LNCAP (cell line): ENCODE results near the gene AQP7.

Experiments used
- TF ChIP-seq, protein P1 (sequence below): fragments of 450-650 bp; IDR thresholded peaks from 2 replicates; pipeline ENCODE4 v1.5.1; 2017; ENCODE audit warnings: mild to moderate bottlenecking

The AQP7 gene

DNA sequence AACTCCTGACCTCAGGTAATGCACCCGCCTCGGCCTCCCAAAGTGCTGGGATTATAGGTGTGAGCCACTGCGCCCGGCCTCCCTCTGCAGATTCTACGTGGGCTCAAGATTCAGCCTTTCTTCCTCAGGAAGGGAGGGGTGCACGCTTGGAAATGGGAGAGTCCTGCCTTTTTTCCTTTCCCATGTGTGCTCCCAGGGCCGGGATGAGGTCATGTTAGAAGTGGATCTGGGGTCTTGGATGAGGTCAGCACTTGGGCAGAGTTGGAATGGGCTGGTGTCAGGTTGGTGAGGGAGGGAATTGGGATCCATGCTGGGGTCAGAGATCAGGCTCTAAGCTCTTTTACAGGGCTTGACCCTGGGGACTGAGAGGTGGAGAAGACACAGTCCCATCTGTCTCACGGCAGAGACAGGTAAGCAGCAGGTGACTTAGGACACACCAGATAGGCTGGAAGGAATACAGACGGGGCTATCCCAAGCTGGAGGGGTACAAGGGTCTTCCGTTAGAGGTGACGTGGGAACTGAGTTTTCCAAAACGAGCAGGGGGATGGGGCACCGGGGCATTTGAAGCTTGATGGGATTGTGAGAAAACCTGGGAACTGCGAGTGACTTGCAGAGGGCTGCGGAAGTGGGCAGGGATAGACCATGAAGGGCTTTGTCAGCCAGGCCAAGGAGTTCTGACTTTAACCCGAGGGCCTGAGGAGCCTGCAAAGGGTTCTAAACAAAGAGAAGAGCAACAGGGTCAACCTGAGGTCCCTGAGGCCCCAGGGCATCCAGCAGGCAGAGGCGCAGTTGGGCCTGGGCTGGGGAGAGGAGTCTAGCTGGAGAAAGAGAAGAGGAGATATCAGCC is 1.8 kb upstream of the AQP7 start:
- TF ChIP-seq, protein P1, sequence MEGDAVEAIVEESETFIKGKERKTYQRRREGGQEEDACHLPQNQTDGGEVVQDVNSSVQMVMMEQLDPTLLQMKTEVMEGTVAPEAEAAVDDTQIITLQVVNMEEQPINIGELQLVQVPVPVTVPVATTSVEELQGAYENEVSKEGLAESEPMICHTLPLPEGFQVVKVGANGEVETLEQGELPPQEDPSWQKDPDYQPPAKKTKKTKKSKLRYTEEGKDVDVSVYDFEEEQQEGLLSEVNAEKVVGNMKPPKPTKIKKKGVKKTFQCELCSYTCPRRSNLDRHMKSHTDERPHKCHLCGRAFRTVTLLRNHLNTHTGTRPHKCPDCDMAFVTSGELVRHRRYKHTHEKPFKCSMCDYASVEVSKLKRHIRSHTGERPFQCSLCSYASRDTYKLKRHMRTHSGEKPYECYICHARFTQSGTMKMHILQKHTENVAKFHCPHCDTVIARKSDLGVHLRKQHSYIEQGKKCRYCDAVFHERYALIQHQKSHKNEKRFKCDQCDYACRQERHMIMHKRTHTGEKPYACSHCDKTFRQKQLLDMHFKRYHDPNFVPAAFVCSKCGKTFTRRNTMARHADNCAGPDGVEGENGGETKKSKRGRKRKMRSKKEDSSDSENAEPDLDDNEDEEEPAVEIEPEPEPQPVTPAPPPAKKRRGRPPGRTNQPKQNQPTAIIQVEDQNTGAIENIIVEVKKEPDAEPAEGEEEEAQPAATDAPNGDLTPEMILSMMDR: no peak

DNA sequence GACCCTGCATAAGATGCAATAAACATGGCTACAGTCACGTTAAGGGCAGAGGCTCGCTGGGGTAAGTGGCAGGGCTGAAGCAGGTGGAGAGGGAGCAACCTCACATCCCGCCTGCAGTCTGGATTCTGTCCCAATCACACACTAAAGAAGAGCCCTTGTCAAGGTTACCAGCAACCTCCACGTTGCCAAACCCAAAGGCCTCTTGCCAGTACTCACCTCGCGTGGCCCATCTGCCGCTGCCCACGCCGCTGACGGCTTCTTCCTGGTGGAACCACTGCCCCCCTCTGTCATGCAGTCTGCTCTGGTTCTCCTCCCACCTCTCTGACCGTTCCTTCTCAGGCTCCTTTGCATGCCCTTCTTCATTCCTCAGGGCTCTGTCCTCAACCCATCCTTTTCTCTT is 8.8 kb downstream of the AQP7 start:
- TF ChIP-seq, protein P1: no peak

DNA sequence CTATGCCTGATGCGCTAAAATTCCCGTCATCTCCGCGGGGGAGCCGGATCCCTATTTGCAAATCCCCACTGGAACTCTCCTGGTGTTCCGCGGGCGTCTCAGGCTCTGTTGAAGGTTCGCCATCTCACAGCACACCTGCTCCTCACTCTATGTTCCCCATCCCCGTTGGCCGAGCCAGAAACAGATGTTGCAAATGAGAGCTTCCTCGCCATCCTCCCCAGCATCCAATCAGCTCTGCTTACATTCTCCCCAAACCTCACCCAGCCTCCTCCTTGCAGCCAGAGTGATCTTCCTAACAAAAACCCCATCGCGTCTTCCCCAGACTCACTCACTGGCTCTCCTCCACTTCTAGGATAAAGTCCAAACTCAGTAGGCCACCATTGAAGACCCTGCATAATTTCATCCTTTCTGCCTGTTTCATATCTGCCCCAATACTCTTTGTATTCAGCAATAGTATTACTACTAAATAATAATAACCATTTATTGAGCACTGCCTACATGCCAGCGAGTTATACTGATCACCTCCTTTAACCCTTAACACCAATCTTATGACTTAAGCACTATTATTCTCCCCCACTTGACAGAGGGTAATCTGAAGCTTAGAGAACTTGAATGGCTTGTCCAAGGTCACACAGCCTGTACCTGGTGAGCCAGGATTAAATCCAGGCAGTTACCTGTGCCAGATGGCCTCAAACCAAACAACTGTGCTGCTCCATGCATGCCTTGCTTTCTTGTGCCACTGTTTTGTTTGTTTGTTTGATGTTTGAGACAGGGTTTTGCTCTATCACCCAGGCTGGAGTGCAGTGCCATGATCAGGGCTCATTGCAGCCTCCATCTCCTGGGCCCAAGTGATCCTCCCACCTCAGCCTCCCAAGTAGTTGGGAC is 14.0 kb downstream of the AQP7 start:
- TF ChIP-seq, protein P1: no peak

DNA sequence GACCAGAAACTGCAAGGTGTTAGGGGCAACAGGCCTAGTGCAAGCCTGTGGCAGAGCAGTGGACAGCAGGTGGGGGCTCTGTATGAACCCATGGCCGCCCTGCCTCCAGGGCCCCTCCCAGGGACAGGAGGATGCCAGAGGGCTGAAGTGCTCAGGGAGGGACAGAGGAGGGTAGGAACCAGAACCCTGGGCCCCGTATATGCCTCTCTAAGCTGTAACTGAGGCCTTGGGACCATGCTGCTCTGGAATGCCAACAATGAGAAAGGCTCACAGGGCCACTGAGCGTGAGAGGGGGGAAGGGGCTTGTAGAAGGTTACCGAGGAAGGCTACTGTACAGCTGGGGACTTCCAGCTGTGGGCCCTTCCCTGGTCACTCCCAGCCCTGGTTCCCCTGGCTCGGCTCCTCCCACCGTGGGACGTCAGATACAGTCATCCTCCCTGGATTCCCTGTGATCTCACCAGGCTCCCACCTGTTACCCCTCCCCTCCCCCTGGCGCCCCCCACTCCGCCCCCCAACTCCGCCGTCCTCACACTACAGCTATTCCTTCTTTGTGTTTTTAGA is 21.1 kb downstream of the AQP7 start:
- TF ChIP-seq, protein P1: no peak

DNA sequence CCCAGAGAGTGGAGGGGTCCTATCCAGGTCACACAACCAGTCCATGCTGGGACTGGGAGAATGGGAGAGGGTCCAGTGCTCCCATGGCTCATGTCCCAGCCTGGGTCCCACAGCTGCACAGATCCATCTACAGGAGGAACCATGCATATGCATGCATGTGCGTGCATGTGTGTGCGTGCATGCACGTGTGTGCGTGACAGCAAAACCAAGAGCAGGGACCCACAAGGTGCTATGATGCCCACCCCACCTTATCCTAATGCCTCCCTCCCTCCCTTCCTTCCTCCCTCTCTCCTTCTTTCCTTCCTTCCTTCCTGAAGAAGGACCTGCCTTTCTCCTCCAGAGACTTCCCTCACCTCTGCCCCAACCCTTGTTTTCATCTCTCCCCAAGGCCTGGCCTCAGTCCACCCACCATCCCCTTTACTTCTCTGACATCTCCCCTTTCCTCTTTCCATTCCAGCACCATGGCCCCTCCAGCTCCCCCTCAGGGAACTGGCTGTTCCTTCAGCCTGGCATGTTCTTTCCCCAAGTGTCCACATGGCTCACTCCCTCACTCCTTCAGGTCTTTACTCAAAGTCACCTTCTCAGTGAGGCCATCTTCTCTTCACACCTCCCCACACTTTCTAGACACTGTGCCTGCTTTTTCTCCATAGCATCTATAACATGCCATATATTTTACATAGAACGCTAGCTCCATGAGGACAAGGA is 21.8 kb downstream of the AQP7 start:
- TF ChIP-seq, protein P1: no peak

DNA sequence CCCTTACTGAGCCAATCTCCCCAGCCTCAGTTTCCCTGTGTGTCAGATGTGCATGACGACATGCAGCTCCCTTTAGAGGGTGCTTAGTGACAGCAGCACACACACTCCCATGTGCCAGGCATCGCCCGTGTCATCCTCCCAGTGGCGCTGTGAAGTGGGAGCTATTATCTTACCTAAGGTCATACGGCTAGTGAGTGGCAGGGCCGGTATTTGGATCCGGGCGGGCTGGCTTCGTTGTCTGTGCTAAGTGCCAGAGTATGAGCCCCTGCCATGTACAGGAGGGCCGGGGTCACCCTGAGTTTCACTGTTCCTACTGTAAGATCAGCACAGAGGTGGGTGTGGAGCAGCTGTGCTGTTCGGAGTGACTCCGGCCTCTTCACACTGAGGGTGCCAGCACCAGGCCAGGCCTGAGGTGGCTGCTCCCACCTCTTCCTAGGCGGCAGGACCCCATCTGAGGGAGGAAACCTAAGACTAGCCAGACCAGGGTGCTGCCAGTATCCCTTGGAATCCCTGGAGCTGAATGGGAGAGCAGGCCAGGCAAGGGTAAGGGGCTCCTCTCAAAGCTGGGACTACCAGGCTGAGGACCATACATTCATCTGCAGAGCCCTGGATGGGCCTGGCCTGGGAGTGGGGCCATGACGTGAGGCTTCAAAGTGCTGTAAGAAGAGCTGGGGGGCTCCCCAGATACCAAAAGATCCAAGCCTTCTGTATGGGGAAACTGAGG is 22.5 kb downstream of the AQP7 start:
- TF ChIP-seq, protein P1: no peak
